EH (cell line): ENCODE results near the gene IFNW1.

Experiments
- DNase-seq: peaks from one replicate; pipeline ENCODE4 v3.0.0-alpha.2; 2015; ENCODE audit warnings: low read depth

The IFNW1 gene

GRCh38 chr9:21110708-21111576, 30.7 kb downstream of the IFNW1 start:
- peak; percentile 76 for DNase-seq

- no peak for DNase-seq
These were observed 36.8 kb downstream of the IFNW1 start for GRCh38 chr9:21104787-21105186.

- DNase-seq: peak; percentile 57
These were observed 39.3 kb downstream of the IFNW1 start for GRCh38 chr9:21102305-21102704.

GRCh38 chr9:21097817-21098216, 43.8 kb downstream of the IFNW1 start:
- no peak for DNase-seq

- DNase-seq: no peak
These were observed 44.8 kb downstream of the IFNW1 start for GRCh38 chr9:21096901-21097255.

- peak; percentile 66 for DNase-seq
These were observed 45.3 kb downstream of the IFNW1 start for GRCh38 chr9:21096172-21096900.

GRCh38 chr9:21095561-21095960, 46.1 kb downstream of the IFNW1 start:
- DNase-seq: peak; percentile 70
